Muscle layer of duodenum (tissue), 2 donors: ENCODE measurements around the gene PCK2.

Source experiments
- H3K27ac ChIP-seq: one replicate; pipeline ENCODE4 v1.7.0; 2013; ENCODE audit warnings: mild to moderate bottlenecking, low read length
- H3K27me3 ChIP-seq: one replicate; pipeline ENCODE4 v1.7.0; 2013; ENCODE audit warnings: low read depth, mild to moderate bottlenecking, control low read depth, low read length
- H3K36me3 ChIP-seq, 2 donors: one replicate each; pipeline ENCODE4 v1.7.0; 2013; ENCODE audit warnings: low read length in 2 of 2, control low read depth in 1 of 2, mild to moderate bottlenecking in 1 of 2; ENCODE audit not compliant: insufficient read depth in 2 of 2, control insufficient read depth in 1 of 2
- H3K4me1 ChIP-seq, 2 donors: one replicate each; pipeline ENCODE4 v1.7.0; 2013; ENCODE audit warnings: low read length in 2 of 2, mild to moderate bottlenecking in 2 of 2, control low read depth in 1 of 2, moderate library complexity in 1 of 2; ENCODE audit not compliant: insufficient read depth in 2 of 2, control insufficient read depth in 1 of 2
- H3K4me3 ChIP-seq, 2 donors: one replicate each; pipeline ENCODE4 v1.7.0; 2013; ENCODE audit warnings: low read length in 2 of 2, low read depth in 1 of 2, mild to moderate bottlenecking in 1 of 2
- H3K9me3 ChIP-seq, 2 donors: one replicate each; pipeline ENCODE4 v1.7.0; 2013; ENCODE audit warnings: low read length in 2 of 2, control low read depth in 1 of 2, mild to moderate bottlenecking in 1 of 2; ENCODE audit not compliant: control insufficient read depth in 1 of 2
- donor health status: healthy.

Gene PCK2

GRCh38 chr14:24063263-24063836 lies 30.8 kb upstream of the PCK2 start:
- no peak overlapping the region for H3K27ac ChIP-seq
- no peak overlapping the region for H3K4me3 ChIP-seq
- no peaks in the 10 kb centered on the region for H3K27me3 ChIP-seq
- H3K36me3 ChIP-seq = no peaks in the 10 kb centered on the region
- H3K9me3 ChIP-seq = no peaks in the 10 kb centered on the region
- no peaks in the 10 kb centered on the region for H3K4me1 ChIP-seq

- H3K9me3 ChIP-seq = no peaks in the 10 kb centered on the region
- no peaks in the 10 kb centered on the region for H3K36me3 ChIP-seq
- H3K4me1 ChIP-seq = no peaks in the 10 kb centered on the region
- no peak overlapping the region for H3K27ac ChIP-seq
- no peaks in the 10 kb centered on the region for H3K27me3 ChIP-seq
- no peak overlapping the region for H3K4me3 ChIP-seq
Observed at GRCh38 chr14:24064091-24064795, 29.9 kb upstream of the PCK2 start.

- no peaks in the 10 kb centered on the region for H3K4me1 ChIP-seq
- no peak overlapping the region for H3K4me3 ChIP-seq
- no peaks in the 10 kb centered on the region for H3K9me3 ChIP-seq
- no peaks in the 10 kb centered on the region for H3K36me3 ChIP-seq
- no peak overlapping the region for H3K27ac ChIP-seq
- H3K27me3 ChIP-seq = no peaks in the 10 kb centered on the region
Observed at GRCh38 chr14:24064856-24065255, 29.3 kb upstream of the PCK2 start.

GRCh38 chr14:24065408-24065807 lies 28.7 kb upstream of the PCK2 start:
- H3K27ac ChIP-seq = no peak overlapping the region
- H3K27me3 ChIP-seq = no peaks in the 10 kb centered on the region
- H3K4me3 ChIP-seq = no peak overlapping the region
- no peaks in the 10 kb centered on the region for H3K4me1 ChIP-seq
- H3K9me3 ChIP-seq = no peaks in the 10 kb centered on the region
- H3K36me3 ChIP-seq = no peaks in the 10 kb centered on the region

- H3K36me3 ChIP-seq = no peaks in the 10 kb centered on the region
- no peak overlapping the region for H3K27ac ChIP-seq
- no peaks in the 10 kb centered on the region for H3K27me3 ChIP-seq
- H3K4me3 ChIP-seq = no peak overlapping the region
- peaks cover 0 to 3% of the 10 kb centered on the region in 2 donors for H3K4me1 ChIP-seq
- H3K9me3 ChIP-seq = no peaks in the 10 kb centered on the region
Observed at GRCh38 chr14:24066496-24067132, 27.5 kb upstream of the PCK2 start.

GRCh38 chr14:24067133-24068082 lies 26.7 kb upstream of the PCK2 start:
- Histone ChIP-seq H3K9me3 (no peaks in the 10 kb centered on the region), H3K4me1 (peaks cover 0 to 7% of the 10 kb centered on the region in 2 donors), H3K27ac (no peak overlapping the region), H3K4me3 (no peak overlapping the region), H3K36me3 (no peaks in the 10 kb centered on the region), H3K27me3 (no peaks in the 10 kb centered on the region)

GRCh38 chr14:24068711-24069410 lies 25.2 kb upstream of the PCK2 start:
- Histone ChIP-seq H3K4me3 (no peak overlapping the region), H3K27ac (no peak overlapping the region), H3K4me1 (peaks cover 0 to 7% of the 10 kb centered on the region in 2 donors), H3K9me3 (no peaks in the 10 kb centered on the region), H3K36me3 (no peaks in the 10 kb centered on the region), H3K27me3 (no peaks in the 10 kb centered on the region)

GRCh38 chr14:24069411-24069735 lies 24.7 kb upstream of the PCK2 start:
- Histone ChIP-seq H3K4me1 (peaks cover 0 to 7% of the 10 kb centered on the region in 2 donors), H3K4me3 (no peak overlapping the region), H3K9me3 (no peaks in the 10 kb centered on the region), H3K27ac (no peak overlapping the region), H3K27me3 (no peaks in the 10 kb centered on the region), H3K36me3 (no peaks in the 10 kb centered on the region)

- Histone ChIP-seq H3K9me3 (no peaks in the 10 kb centered on the region), H3K27ac (no peak overlapping the region), H3K36me3 (no peaks in the 10 kb centered on the region), H3K27me3 (no peaks in the 10 kb centered on the region), H3K4me3 (no peak overlapping the region), H3K4me1 (peaks cover 0 to 7% of the 10 kb centered on the region in 2 donors)
Observed at GRCh38 chr14:24070285-24071143, 23.6 kb upstream of the PCK2 start.

- H3K27ac ChIP-seq = no peak within 1 kb of the TSS
- H3K9me3 ChIP-seq = no peaks in the 10 kb centered on the region
- peaks cover 0 to 7% of the 10 kb centered on the region in 2 donors for H3K4me1 ChIP-seq
- no peaks in the 10 kb centered on the region for H3K36me3 ChIP-seq
- no peaks in the 10 kb centered on the region for H3K27me3 ChIP-seq
- no peak within 1 kb of the TSS for H3K4me3 ChIP-seq
Observed at GRCh38 chr14:24071144-24071697, 22.9 kb upstream of the PCK2 start, which contains the start of gene CPNE6. Gene CPNE6, plus strand, starts transcription at chr14:24071562. Its CDS starts 1,375 bp downstream, at chr14:24072937.
